HG03460 (cell line): Measurements from ENCODE around the gene VANGL2.

ENCODE experiments used
- ATAC-seq: cut with Tn5 transposase; IDR thresholded peaks from one replicate; pipeline ENCODE4 v1.9.1; 2021; ENCODE audit not compliant: unreplicated experiment

Gene VANGL2

DNA sequence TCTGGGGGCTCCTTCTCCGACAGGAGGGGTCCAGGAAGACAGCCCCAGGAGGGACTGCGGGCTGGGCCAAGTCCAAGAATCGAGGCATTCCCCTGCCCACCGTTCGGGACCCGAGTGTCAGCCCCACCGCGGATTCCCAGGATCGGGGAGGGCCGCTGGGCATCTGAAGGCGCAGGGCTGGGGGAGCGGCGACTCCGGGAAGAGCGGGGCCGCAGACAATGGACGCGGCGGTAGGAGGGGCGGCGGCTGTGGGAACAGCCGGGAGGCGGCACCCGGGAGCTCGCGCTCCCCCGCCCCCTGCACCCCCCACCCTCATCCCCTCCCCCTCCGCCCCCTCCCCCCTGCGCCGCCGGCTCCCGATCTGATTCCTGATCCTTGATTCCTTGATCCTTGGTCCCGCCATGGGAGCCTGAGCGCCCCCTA, at the start of gene VANGL2:
Gene VANGL2 (plus strand): TSS at position 342 of the 423 bp plus-strand sequence. CDS start 15,274 bp downstream, outside the sequence.
- ATAC-seq = no peak

DNA sequence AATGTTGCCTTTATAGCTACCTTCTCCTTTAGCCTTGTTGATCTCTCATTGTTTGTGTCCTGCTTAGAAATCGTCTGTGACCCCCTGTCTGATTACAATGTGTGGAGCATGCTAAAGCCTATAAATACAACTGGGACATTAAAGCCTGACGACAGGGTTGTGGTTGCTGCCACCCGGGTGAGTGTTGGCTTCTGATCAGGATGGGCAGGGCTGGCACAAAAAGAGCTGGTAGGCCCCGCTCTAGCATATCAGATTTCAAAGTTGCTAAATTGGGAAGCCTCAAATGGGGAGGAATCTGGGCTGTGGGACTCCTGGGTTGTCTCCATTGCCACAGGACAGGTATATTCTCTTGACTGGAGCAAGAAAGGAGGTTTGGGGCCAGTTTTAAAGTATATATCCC, 48.7 kb upstream of the VANGL2 start:
- no peak for ATAC-seq

DNA sequence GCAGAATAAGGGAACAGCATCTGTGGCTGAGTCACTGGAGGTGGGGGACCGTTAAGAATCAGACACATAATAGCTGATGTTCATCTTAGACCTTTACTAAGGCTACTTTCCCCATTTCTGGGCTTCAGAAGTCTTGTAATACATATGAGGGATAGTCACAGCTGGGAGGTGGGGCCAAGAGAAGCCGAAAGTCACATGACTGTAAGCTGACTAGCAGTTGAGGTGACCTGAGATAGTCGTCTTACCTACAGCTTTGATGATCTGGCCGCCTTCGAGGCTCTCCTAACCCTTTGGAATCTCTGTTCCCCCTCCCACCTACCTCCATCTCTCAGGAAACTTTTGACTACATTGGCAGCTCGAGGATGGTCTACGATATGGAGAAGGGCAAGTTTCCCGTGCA, 47.8 kb upstream of the VANGL2 start:
- ATAC-seq = no peak

DNA sequence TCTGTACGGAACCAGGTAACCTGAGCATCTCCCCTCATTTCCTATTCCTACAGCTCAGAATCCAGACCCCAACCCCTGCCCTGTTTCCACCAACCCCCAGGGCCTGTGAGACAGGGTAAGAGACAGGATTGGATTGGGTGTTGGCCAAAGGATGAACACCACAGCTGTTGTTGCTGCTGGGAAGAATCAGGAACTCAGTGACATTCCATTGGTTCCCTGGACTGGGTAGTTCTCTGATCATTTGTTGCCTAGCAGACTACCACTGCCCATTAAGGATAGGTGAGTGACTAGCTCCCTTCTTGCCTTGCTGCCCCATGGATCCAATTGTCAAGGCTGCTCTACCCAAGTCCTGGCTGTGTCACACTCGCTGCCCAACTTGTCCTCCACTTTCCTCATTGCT, 47.1 kb upstream of the VANGL2 start:
- no peak for ATAC-seq

DNA sequence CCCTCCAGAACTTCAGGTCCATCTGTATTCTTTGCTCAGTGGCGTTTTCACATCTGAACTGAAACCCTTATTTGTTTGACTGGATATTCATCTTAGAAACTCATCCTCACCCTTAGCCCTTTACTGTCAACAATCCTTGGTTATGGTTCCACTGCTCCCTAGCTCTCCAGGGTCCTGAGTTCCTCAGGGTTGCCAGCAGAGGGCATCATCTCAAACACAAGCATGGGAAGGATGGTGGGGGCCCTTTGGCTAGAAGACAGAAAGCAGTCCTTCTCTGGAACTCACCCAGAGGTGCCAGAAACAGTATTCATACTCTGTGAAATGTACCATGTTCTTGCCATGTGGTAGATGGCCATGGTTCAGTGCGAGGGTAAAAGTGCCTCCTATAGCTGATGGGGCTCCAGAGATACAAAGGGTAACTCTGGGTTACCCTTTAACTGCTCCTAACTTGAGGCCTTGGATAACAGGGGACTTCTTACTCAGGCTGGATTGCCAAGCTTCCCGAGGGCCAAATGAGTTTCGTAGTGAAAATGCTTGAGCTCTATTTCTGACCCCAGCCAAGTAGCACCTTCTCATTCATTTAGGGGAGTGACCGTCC, 45.9 kb upstream of the VANGL2 start:
- no peak for ATAC-seq

DNA sequence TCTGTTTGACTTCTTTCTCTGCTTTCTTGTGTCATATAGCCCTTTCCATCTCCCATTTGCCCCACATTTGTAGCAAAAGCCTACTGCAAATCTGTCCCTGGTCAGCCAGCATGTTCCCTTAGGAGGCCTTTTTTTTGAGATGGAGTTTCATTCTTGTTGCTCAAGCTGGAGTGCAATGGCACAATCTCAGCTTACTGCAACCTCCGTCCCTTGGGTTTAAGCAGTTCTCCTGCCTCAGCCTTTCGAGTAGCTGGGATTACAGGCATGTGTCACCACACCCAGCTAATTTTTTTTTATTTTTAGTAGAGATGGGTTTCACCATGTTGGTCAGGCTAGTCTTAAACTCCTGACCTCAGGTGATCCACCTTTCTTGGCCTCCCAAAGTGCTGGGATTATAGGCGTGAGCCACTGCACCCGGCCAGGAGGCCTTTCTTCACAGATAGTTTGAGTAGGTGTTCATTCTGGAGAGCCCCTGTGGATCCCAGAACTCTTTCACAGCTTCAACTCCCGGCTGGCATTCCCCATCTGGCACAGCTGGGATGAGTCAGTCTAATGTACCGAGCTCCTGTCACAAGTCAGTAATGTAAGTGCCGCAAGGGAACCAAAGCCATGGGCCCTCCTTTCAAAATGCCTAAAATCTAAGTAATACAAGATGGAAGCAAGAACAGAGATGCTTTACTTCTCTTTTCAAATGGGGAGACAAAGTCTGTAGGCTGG, 42.9 kb upstream of the VANGL2 start:
- no peak for ATAC-seq

DNA sequence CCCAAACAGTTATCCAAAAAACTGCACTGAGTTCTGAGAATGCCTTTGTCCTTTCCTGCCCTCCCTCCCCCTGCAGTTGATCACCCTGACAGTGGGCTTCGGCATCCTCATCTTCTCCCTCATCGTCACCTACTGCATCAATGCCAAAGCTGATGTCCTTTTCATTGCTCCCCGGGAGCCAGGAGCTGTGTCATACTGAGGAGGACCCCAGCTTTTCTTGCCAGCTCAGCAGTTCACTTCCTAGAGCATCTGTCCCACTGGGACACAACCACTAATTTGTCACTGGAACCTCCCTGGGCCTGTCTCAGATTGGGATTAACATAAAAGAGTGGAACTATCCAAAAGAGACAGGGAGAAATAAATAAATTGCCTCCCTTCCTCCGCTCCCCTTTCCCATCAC, 42.3 kb upstream of the VANGL2 start:
- ATAC-seq = no peak

DNA sequence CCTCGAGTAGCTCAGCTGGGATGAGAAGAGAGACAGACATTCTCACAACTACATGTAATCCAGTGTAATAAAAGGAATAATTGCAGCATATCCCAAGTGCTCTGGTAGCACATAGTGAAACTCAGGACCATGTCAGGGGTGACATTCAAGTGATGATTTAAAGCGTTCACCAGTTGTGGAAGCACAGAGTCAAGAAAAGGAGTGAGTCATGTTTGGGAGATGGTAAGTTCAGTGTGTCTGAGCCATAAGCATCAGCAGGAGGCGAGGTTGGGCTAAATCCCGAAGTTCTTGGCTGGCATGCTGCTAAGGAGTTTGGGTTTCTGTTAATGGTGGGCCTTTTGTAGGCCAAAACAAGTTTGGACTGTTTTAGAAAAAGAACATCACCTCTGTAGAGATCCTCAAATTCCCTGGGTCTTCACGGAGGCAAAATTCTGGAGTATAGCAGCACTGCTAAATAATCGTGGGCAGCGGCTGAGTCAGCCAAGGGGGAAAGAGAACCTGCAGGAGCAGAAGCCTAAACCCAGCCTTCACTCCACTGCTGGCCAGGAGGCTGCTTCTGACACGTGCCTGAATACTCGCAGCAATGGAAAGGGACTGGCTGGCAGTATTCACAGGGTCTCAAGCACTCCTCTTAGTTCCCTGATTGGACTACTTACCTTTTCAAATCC, 40.7 kb upstream of the VANGL2 start:
- ATAC-seq = no peak

DNA sequence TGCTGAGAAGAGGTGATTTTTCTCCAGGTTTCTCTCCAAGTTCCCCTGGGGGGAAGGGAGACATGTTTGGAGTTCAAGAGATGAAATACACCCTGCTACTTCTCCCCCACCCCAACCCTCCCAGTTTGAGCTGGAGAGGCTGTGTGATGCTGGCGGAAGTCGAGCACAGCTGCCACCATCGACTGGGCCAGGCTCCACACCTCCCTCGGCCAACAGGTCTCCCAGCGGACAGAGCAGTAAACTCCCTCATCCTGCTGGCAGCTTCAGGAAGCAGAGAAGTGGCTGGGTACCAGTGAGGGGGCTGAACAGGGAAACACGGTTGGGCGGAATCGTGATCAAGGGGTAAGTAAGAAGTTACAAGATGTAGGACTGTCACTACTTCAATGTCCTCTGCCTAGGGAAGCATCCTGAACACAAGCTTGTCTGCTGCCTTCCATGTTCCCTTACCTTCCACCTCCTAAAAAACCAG, 40.1 kb upstream of the VANGL2 start:
- no peak for ATAC-seq

DNA sequence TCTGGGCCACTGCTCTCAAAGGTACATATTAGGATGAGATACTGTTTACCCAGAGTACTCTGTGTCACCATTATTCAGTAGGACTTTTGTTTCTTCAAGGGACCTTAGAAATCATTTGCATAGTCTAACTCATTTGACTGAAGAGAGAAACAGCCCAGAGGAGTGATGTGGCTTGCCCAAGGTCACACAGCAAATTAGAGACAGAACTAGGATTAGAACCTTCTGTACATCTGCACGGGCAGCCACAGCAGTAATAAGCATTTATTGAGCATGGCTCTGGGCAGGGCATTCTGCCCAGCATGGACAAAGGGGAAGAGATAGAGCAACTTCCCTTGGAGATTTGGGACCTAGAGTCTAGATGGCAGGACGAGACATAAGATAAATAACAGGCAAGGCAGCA, 39.2 kb upstream of the VANGL2 start:
- no peak for ATAC-seq

DNA sequence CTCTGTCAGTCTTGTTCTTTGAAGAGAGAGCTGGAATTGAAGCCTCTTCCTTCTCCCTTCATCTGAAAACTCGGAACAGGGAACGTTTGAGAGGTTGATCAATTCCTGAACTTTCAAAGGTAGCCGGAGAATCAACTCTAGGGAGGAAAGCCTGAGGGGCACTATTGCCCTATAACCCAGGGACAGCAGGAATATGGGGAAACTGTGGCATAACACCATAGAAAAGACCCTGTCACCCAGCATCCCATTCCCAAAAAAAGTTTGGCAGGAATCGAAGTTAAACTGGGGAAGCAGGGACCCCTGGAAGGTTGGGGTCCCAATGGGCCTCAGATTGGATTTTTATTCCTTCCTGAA, 38.6 kb upstream of the VANGL2 start:
- no peak for ATAC-seq

DNA sequence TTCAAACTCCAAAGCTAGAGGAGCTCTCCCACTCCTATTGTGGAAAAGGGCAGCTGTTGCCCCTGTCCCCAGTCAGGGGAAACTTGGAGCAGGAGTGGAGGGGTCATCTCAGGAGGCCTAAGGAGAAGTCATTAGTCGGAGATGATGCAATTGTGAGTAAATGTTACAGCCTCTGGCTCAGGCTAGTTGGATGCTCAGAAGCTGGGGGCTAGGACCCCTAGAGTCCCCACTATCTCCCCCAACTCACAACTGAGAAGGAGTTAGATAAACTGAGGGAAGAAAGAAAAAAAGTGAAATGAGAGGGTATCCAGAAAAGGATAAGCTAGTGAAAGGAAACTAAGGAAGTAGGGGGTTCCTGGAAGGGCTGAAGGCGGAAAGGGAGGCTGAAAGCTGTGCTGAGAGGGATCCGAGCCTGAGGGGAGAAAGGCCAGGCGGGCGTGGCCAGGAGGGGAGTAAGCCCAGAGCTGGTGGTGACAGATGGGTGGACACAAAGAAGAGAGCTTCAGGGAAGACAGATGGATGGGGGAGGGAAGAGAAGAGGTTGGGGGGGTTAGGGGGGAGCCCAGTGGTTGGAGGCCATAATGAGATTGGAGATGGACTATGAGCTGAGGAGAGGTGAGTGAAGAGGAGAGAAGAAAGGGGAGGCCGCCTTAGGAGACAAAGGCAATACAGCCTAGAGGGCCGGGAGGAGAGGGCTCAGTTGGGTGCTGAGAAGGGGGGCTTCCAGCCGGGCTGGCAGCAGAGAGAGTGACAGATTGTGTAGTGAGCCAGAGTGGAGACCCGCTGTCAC, 38.0 kb upstream of the VANGL2 start:
- no peak for ATAC-seq

DNA sequence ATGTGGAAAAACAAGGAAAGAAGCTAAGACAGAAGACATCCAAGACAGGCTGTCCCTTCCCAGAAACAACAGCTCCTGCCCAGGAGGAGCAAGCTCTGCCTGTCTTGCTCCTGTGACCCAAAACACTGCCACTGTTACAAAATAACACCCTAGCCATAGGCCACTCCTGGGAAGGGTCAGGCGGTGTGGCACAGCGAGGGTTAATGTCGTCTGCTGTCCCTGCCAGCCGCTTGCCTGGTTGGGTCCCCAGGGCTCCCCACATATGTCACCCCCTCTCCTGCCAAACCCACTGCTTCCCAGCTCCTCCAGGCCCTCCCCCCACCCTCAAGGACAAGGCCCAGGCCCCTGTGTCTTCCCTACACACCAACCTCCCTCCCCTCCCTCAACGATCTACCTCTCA, 37.4 kb upstream of the VANGL2 start:
- ATAC-seq = no peak

DNA sequence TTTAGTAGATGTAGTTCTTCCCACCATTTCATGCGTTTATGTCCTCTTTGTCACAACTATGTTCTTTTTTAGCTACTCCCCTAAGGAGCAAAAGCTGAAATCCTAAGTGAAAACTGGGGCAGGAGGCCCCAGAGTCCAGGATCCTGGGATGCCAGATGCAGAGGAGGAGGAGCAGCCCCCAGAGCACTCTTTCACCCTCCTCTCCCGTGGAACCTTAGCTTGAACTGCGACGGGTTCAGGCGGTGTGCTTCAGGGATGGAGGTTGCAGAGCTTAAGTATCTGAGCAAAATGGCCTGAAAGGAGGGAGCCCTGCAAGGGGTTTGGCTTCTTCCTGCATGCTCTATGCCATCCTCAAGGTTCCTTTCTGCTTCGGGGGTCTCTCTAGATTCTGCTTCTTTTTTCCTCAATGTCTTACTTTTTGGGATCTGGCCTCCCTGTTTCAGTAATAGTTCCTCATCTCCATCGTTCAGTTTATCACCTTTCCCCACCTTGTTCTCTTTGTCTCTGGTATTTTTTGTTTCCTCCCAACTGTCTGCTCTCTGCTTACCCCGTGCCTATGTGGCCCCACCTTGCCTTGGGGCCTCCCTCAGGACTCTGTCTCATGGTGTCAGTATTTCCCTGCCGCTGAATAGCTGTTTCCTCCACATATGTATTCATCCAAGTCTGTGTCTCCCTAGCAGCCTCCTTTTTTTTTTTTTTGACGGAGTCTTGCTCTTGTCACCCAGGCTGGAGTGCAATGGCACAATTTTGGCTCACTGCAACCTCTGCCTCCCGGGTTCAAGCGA, 36.2 kb upstream of the VANGL2 start:
- ATAC-seq = no peak

DNA sequence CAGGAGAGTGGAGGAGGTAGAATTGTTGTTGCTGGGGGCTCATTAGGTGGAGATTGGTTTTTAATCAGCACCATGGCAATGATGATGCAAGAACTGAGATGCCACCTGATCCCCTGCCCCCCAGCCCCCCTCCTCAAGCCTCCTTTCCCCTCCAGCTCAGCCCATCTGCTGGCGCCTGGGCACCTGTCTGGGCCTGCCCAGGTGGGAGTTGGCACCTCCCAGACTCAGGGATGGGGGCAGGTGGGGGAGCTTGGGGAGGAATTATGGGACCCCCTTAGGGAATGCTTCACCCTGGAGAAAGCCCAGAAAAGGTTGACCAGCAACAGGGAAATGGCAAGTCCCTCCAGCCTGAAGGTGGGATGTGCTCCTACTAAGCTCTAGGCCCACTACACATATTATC, 35.0 kb upstream of the VANGL2 start:
- no peak for ATAC-seq

DNA sequence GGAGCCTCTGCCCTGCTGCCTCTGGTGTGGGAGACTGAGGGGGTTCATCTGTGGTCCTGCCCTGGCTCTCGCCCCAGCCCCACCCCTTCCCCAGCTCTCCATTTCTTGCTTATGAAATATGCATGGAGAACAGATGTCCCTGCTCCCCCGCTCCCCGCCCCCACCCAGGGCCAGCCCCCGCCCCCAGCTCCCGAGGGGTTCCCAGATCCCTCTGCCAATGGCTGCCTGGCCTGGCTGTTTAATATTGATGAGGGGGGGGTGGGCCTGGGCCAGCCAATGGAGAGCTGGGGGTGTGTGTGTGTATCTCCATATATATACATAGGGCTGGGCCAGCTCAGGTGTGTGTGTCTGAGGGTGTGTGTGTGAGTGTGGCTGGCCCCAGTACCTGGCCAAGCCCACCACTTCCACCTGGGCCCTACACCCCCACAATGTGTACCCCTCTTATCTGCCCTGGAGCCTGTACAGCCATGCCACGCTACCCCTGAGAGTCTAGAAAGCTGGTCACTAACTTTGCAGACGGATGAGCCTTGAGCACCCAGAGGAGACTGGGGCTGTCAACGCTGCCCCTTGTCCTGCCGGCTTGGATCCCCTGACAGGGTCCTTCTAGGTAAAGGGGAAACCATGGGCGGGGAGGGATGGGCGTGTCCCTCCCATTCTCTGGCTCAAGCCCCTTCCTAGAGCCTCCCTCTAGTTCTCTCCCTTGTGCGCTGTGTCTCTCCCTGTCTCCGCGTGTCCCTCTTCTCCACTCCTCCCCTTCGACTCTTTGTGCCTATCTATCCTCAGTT, 33.4 kb upstream of the VANGL2 start, which contains the start of gene NHLH1:
Gene NHLH1 (plus strand): TSS at position 341 of the 785 bp plus-strand sequence. CDS start 3,661 bp downstream, outside the sequence.
- ATAC-seq = no peak

DNA sequence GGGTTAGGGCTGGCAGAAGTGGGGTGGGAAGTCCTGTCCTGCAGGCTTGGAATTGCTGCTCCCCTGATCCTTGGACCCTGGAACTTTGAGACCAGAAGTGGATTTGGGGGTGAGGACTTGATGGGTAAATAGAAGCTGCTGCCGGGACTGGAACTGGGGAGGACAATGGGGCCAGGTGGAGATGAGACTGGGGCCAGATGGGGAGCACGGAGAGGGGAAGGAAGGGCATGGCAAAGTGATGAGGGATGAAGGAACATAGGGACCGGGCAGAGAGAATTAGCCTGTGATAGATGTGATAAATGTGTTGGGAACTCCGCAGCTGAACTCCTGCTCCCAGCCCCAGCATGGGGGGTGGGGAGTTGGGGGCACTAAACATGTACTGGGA, 32.9 kb upstream of the VANGL2 start:
- no peak for ATAC-seq

DNA sequence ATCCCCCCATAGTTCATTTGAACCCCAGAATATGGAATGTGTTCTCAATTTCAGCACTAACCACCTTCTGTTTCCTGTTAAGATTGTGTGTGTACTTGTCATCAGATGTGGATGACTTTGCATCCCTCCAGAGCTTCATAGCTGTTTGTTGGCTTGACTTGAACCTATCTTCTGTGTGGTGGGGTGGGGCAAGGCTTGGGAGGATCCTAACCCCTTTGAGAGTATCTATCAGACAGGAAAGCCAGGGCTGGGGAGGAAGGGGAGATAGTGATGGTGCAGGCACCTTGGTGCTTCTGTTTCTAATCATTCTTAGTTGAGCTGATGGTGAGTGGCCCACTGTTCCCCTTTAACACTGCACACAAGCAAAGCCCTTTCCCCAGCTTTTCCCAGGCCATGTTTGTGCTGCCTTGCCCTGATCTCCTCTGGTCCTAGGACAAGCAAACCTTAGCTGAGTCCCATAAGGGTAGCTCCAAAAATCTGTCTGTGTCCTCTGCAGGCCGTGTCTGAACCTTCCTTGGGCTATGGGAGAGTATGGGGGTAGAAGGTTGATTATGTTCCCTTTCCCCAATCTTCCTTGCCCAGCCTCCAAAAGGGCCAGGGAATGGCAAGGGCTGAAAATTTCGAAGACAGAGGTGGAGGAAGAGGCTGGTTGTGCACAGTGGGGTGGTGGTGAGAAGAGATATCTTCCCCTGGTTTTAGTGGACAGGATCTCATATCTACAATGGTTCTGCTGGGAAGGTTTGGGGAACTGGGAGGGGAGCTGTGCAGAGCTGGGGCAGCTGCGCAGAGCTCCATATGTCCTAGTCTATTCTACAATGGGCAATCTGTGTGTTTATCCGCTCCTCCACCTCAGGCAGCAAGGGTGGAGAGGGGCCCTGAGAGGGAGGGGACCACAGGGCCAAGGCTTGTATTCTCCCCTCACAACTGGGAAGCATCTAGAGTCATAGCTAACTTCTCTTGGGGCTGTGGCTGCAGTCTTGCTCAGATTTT, 32.1 kb upstream of the VANGL2 start:
- ATAC-seq = no peak

DNA sequence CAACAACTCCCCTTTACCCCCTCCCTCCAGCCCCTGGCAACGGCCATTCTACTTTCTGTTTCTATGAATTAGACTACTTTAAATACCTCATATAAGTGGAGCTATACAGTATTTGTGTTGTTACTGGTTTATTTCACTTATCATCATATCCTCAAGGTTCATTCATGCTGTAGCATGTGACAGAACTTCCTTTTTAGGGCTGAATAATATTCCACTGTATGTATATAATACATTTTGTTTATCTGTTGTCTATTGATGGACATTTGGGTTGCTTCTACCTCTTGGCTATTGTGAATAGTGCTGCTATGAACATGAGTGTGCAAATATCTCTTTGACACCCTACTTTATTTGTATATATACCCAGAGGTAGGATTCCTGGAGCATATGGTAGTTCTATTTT, 31.3 kb upstream of the VANGL2 start:
- ATAC-seq = no peak
